IMR-90 (cell line): ENCODE data around the gene GCNT4. TPM values are rescaled to one million over a fixed set of nuclear protein-coding genes. Genes with fewer than 3 reads are reported as not detected.
A peak's percentile ranks its signal among the peaks of the same experiment; 100 is the strongest.

Experiments
- ATAC-seq: fragments of 200-7000 bp; cut with Tn5 transposase; 2 replicates; pipeline ENCODE4 v1.9.1; 2020; ENCODE audit warnings: low read depth, mild to moderate bottlenecking, moderate library complexity
- BruUV-seq: library from RNA; stranded (reverse); fragments of 400-500 nt; replicated peaks from 2 replicates; lab custom pipeline; 2021; lab: Mats Ljungman, UMichigan
- CTCF ChIA-PET: fragments of 300-600 bp; formaldehyde crosslinking; extraction: SDS; loops from one replicate; lab custom pipeline; 2021; ENCODE audit warnings: antibody characterized with exemption; lab: Yijun Ruan, JAX
- POLR2A ChIA-PET: fragments of 300-600 bp; sonication (Branson Sonifier 250); formaldehyde crosslinking; loops from one replicate; lab custom pipeline; 2022; ENCODE audit warnings: antibody characterized with exemption; ENCODE audit not compliant: unreplicated experiment; lab: Charles Lee
- DNase-seq: peaks from one replicate; pipeline ENCODE4 v3.0.0; 2013
- H2AFZ ChIP-seq: replicated peaks from 2 replicates; pipeline ENCODE3; 2013; ENCODE audit warnings: low read length, mild to moderate bottlenecking; ENCODE audit not compliant: poor library complexity
- H2AK5ac ChIP-seq: 2 replicates; pipeline ENCODE4 v1.6.1; 2013; ENCODE audit warnings: low read depth, low read length, inconsistent platforms
- H2AK9ac ChIP-seq: replicated peaks from 2 replicates; pipeline ENCODE3; 2013; ENCODE audit warnings: mild to moderate bottlenecking, low read depth, low read length, moderate library complexity; ENCODE audit not compliant: poor library complexity
- H2BK120ac ChIP-seq: 2 replicates; pipeline ENCODE4 v1.6.1; 2013; ENCODE audit warnings: low read depth, low read length, inconsistent platforms
- H2BK15ac ChIP-seq: 3 replicates; pipeline ENCODE4 v1.6.1; 2013; ENCODE audit warnings: low read depth, low read length, inconsistent platforms
- H2BK20ac ChIP-seq: 2 replicates; pipeline ENCODE4 v1.6.1; 2013; ENCODE audit warnings: low read depth, mild to moderate bottlenecking, inconsistent platforms, low read length, moderate library complexity
- H2BK5ac ChIP-seq: 2 replicates; pipeline ENCODE4 v1.6.1; 2013; ENCODE audit warnings: mild to moderate bottlenecking, low read depth, low read length, inconsistent platforms; ENCODE audit not compliant: poor library complexity, severe bottlenecking
- H3K14ac ChIP-seq: replicated peaks from 2 replicates; pipeline ENCODE4 v1.6.1; 2013; ENCODE audit warnings: low read depth, low read length, inconsistent platforms
- H3K18ac ChIP-seq: 2 replicates; pipeline ENCODE4 v1.6.1; 2013; ENCODE audit warnings: low read depth, low read length, control low read depth
- H3K23ac ChIP-seq: 2 replicates; pipeline ENCODE4 v1.6.1; 2013; ENCODE audit warnings: low read depth, low read length, inconsistent platforms
- H3K27ac ChIP-seq: 2 replicates; pipeline ENCODE4 v1.5.1; 2013; ENCODE audit warnings: mild to moderate bottlenecking, control low read depth, low read length; ENCODE audit not compliant: insufficient read depth
- H3K27me3 ChIP-seq: 2 replicates; pipeline ENCODE4 v1.6.1; 2013; ENCODE audit warnings: low read length; ENCODE audit not compliant: control insufficient read depth, insufficient read depth
- H3K36me3 ChIP-seq: 2 replicates; pipeline ENCODE4 v1.6.1; 2013; ENCODE audit warnings: low read length, mixed read lengths; ENCODE audit not compliant: control insufficient read depth, insufficient read depth
- H3K4ac ChIP-seq: 2 replicates; pipeline ENCODE4 v1.6.1; 2013; ENCODE audit warnings: low read depth, low read length, inconsistent platforms
- H3K4me1 ChIP-seq: 2 replicates; pipeline ENCODE4 v1.6.1; 2013; ENCODE audit warnings: low read length, mixed read lengths; ENCODE audit not compliant: control insufficient read depth, insufficient read depth
- H3K4me2 ChIP-seq: 2 replicates; pipeline ENCODE4 v1.6.1; 2013; ENCODE audit warnings: low read depth, mild to moderate bottlenecking, control low read depth, low read length, moderate library complexity
- H3K4me3 ChIP-seq: 2 replicates; pipeline ENCODE4 v1.5.1; 2013; ENCODE audit warnings: low read depth, mild to moderate bottlenecking, control low read depth, low read length, moderate library complexity; ENCODE audit not compliant: insufficient read depth
- H3K56ac ChIP-seq: 2 replicates; pipeline ENCODE4 v1.6.1; 2013; ENCODE audit warnings: low read length, inconsistent platforms; ENCODE audit not compliant: insufficient read depth; ENCODE audit errors: extremely low read depth
- H3K79me1 ChIP-seq, 2 experiments: 2 replicates each; pipeline ENCODE4 v1.6.1; 2013; ENCODE audit warnings: low read length in 2 of 2, inconsistent platforms in 1 of 2, low read depth in 1 of 2
- H3K9ac ChIP-seq: 2 replicates; pipeline ENCODE4 v1.6.1; 2013; ENCODE audit warnings: low read depth, low read length, control low read depth
- H3K9me1 ChIP-seq: 2 replicates; pipeline ENCODE4 v1.6.1; 2013; ENCODE audit warnings: low read length, inconsistent platforms; ENCODE audit not compliant: insufficient read depth
- H3K9me3 ChIP-seq: 2 replicates; pipeline ENCODE4 v1.6.1; 2013; ENCODE audit warnings: low read length; ENCODE audit not compliant: control insufficient read depth, insufficient read depth
- H4K20me1 ChIP-seq: 2 replicates; pipeline ENCODE4 v1.6.1; 2013; ENCODE audit warnings: low read length, inconsistent platforms; ENCODE audit not compliant: insufficient read depth
- H4K5ac ChIP-seq: 2 replicates; pipeline ENCODE4 v1.6.1; 2013; ENCODE audit warnings: mild to moderate bottlenecking, low read depth, low read length, control low read depth
- H4K8ac ChIP-seq, 2 experiments: 2 replicates each; pipeline ENCODE4 v1.6.1; 2013; ENCODE audit warnings: low read depth in 2 of 2, low read length in 2 of 2, control low read depth in 1 of 2, inconsistent platforms in 1 of 2
- H4K91ac ChIP-seq: 2 replicates; pipeline ENCODE4 v1.6.1; 2013; ENCODE audit warnings: low read depth, low read length, inconsistent platforms; ENCODE audit not compliant: insufficient read depth
- BHLHE40 ChIP-seq: fragments of 150-350 bp; IDR thresholded peaks from 2 replicates; pipeline ENCODE4 v1.6.1; 2016; ENCODE audit warnings: mild to moderate bottlenecking, low read depth, low read length
- CEBPB ChIP-seq: IDR thresholded peaks from 2 replicates; pipeline ENCODE4 v1.6.1; 2012; ENCODE audit warnings: low read depth, low read length, improper control_type of control experiment
- CHD1 ChIP-seq: IDR thresholded peaks from 2 replicates; pipeline ENCODE4 v1.6.1; 2012; ENCODE audit warnings: low read depth, low read length, improper control_type of control experiment
- CTCF ChIP-seq: conservative IDR thresholded peaks from 2 replicates; pipeline ENCODE4 v1.5.1; 2012; ENCODE audit warnings: mild to moderate bottlenecking, low read depth, low read length, improper control_type of control experiment
- FOS ChIP-seq: fragments of 150-350 bp; IDR thresholded peaks from 2 replicates; pipeline ENCODE4 v1.6.1; 2016; ENCODE audit warnings: low read depth, low read length
- MAFK ChIP-seq: IDR thresholded peaks from 2 replicates; pipeline ENCODE4 v1.6.1; 2012; ENCODE audit warnings: low read depth, low read length, improper control_type of control experiment
- MAZ ChIP-seq: IDR thresholded peaks from 2 replicates; pipeline ENCODE4 v1.6.1; 2012; ENCODE audit warnings: low read depth, mild to moderate bottlenecking, low read length, improper control_type of control experiment, moderate library complexity, borderline replicate concordance
- MXI1 ChIP-seq: IDR thresholded peaks from 2 replicates; pipeline ENCODE4 v1.6.1; 2012; ENCODE audit warnings: low read depth, mild to moderate bottlenecking, low read length, moderate library complexity, borderline replicate concordance
- NFE2L2 ChIP-seq: fragments of 150-350 bp; IDR thresholded peaks from 2 replicates; pipeline ENCODE4 v1.6.1; 2016; ENCODE audit warnings: low read depth, mild to moderate bottlenecking, low read length
- POLR2A ChIP-seq: IDR thresholded peaks from 2 replicates; pipeline ENCODE4 v1.6.1; 2012; ENCODE audit warnings: mild to moderate bottlenecking, low read depth, low read length
- RAD21 ChIP-seq: IDR thresholded peaks from 2 replicates; pipeline ENCODE4 v1.6.1; 2012; ENCODE audit warnings: low read length, improper control_type of control experiment
- RCOR1 ChIP-seq: IDR thresholded peaks from 2 replicates; pipeline ENCODE4 v1.6.1; 2012; ENCODE audit warnings: mild to moderate bottlenecking, low read length, improper control_type of control experiment; ENCODE audit not compliant: insufficient replicate concordance
- RFX5 ChIP-seq: IDR thresholded peaks from 2 replicates; pipeline ENCODE4 v1.8.0; 2012; ENCODE audit warnings: low read depth, mild to moderate bottlenecking, low read length, moderate library complexity
- SMC3 ChIP-seq: fragments of 150-350 bp; IDR thresholded peaks from 2 replicates; pipeline ENCODE4 v1.6.1; 2016; ENCODE audit warnings: low read depth, mild to moderate bottlenecking, antibody characterized with exemption, low read length, moderate library complexity
- USF2 ChIP-seq: fragments of 150-350 bp; IDR thresholded peaks from 2 replicates; pipeline ENCODE4 v1.6.1; 2017; ENCODE audit warnings: mild to moderate bottlenecking, antibody characterized with exemption, low read length, low read depth
- WGBS, 2 experiments: methylation state at CpG; one replicate each; pipeline versions ENCODE4 v1.1.5 to v1.1.7; 2013; ENCODE audit warnings: missing lambda C conversion rate in 2 of 2; ENCODE audit not compliant: insufficient read length in 1 of 2; ENCODE audit errors: extremely low coverage in 2 of 2; 5-methylcytosine and 5-hydroxymethylcytosine counted together
- dilution Hi-C: fragments of 300-500 bp; cut with HindIII; formaldehyde crosslinking; loops from one replicate; pipeline ENCODE4 v1.14.3; 2018; ENCODE audit warnings: low sequenced_read_pairs; ENCODE audit not compliant: unreplicated experiment
- in situ Hi-C: fragments of 300-500 bp; cut with MboI; formaldehyde crosslinking; loops from 3 replicates; pipeline ENCODE4 v1.14.3; 2019; ENCODE audit warnings: low sequenced_read_pairs, inconsistent platforms, mixed read lengths
- intact Hi-C: fragments of 100-400 bp; cut with micrococcal nuclease; formaldehyde crosslinking; loops from 2 replicates; pipeline ENCODE4 v1.10.0; 2022
- polyA plus RNA-seq, 3 experiments: library from polyadenylated mRNA; depleted of rRNA; stranded (reverse); fragments of >200 nt; gene quantifications; 2 replicates each; pipeline ENCODE4 v1.2.3, GENCODE V29; 2012; ENCODE audit warnings: low replicate concordance in 1 of 3
- total RNA-seq: library from RNA; depleted of rRNA; stranded (reverse); fragments of >200 nt; gene quantifications from 2 replicates; pipeline ENCODE4 v1.2.3, GENCODE V29; 2012
- TF ChIP-seq, protein P1 (sequence below): fragments of 150-350 bp; IDR thresholded peaks from 2 replicates; pipeline ENCODE4 v1.6.1; 2016; ENCODE audit warnings: low read depth, mild to moderate bottlenecking, low read length, moderate library complexity, borderline replicate concordance

The GCNT4 gene
- total and polyA plus RNA-seq, 2 of the 4 experiments (the other 2 are of a cell fraction) = 0.46 to 1.8 TPM

- no peak overlapping the region for H3K56ac ChIP-seq
- no peak for TF ChIP-seq POLR2A
- TF ChIP-seq CEBPB = no peak
- TF ChIP-seq MXI1 = no peak
- TF ChIP-seq BHLHE40 = no peak
- TF ChIP-seq CTCF = no peak
- no peak for TF ChIP-seq NFE2L2
- TF ChIP-seq SMC3 = no peak
- TF ChIP-seq RCOR1 = no peak
- no peak for TF ChIP-seq FOS
- no peak for TF ChIP-seq CHD1
- no peak for TF ChIP-seq USF2
- TF ChIP-seq MAZ = no peak
- TF ChIP-seq, protein P1, sequence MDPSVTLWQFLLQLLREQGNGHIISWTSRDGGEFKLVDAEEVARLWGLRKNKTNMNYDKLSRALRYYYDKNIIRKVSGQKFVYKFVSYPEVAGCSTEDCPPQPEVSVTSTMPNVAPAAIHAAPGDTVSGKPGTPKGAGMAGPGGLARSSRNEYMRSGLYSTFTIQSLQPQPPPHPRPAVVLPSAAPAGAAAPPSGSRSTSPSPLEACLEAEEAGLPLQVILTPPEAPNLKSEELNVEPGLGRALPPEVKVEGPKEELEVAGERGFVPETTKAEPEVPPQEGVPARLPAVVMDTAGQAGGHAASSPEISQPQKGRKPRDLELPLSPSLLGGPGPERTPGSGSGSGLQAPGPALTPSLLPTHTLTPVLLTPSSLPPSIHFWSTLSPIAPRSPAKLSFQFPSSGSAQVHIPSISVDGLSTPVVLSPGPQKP = no peak
- TF ChIP-seq RFX5 = no peak
- no peak for TF ChIP-seq MAFK
- TF ChIP-seq RAD21 = no peak
- H2BK5ac ChIP-seq = no peak overlapping the region
- no peak overlapping the region for H3K4ac ChIP-seq
- H3K9me1 ChIP-seq = no peaks in the 10 kb centered on the region
- no peak overlapping the region for H3K14ac ChIP-seq
- no peak overlapping the region for H2AFZ ChIP-seq
- no CpG with 5 or more reads among the region's 3 CpGs for WGBS, 2 experiments
- no peak overlapping the region for H3K4me3 ChIP-seq
- DNase-seq (no peak), ATAC-seq (no peak)
- no peak overlapping the region for H3K4me2 ChIP-seq
- in situ Hi-C loops = no loop called here
- dilution Hi-C loops = no loop called here
- H3K79me1 ChIP-seq = no peaks in the 10 kb centered on the region
- BruUV-seq = no TSS peak
- H2BK120ac ChIP-seq = no peak overlapping the region
- H2BK20ac ChIP-seq = no peak overlapping the region
- peaks cover 7% of the 10 kb centered on the region for H3K27me3 ChIP-seq
- H3K36me3 ChIP-seq = no peaks in the 10 kb centered on the region
- no peak overlapping the region for H3K23ac ChIP-seq
- H3K9me3 ChIP-seq = no peaks in the 10 kb centered on the region
- no peak overlapping the region for H4K8ac ChIP-seq
- H4K91ac ChIP-seq = no peak overlapping the region
- peak overlapping the region; percentile 28 for H2AK9ac ChIP-seq
- no peak overlapping the region for H2BK15ac ChIP-seq
- H3K18ac ChIP-seq = no peak overlapping the region
- intact Hi-C loops = no loop called here
- H3K27ac ChIP-seq = no peak overlapping the region
- no peak overlapping the region for H3K9ac ChIP-seq
- no peak overlapping the region for H2AK5ac ChIP-seq
- no peaks in the 10 kb centered on the region for H4K20me1 ChIP-seq
- no peaks in the 10 kb centered on the region for H3K4me1 ChIP-seq
- ChIA-PET POLR2A (no interaction called here), CTCF (interaction anchor here (1.0 kb wide), 1 partner anchor 18 kb away, joined by 5 read pairs; no protein-coding TSS in a partner anchor)
- H4K5ac ChIP-seq = no peak overlapping the region
Observed at GRCh38 chr5:75091597-75091996, 39.2 kb upstream of the GCNT4 start.
